Measurements from ENCODE around the gene COMTD1.

DNA sequence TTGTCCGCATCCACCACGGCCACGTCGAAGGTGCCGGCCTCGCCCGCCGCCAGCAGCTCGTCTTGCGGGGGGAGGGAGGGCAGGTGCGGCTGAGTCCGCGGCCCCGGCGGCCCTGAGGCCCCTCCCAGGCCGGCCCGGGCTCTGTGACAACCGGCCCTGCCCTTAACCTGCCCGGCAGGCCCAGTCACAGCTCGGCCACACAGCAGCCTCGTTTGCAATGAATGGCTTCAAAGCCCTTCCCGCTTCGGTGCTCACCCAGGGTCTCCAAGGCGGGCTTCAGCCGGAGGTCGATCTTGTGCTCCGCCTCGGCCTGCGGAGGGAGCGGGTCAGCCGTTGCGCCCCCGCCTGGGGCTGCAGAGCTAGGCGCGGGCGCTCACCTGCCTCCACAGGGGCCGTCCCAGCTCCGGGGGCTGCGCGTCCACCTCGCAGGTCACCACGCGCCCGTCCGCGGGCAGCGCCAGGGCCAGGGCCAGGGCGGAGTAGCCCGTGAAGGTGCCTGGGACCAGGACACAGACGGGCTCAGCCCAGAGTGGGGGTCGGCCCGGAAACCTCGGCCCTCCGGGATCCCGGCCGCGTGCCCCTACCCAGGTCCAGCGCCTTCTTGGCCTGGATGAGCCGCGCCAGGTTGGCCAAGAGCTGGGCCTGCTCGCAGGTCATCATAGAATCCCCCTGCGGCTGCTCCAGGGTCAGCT lies 928 bp downstream of the COMTD1 start:
- TF ChIP-seq, protein P1, sequence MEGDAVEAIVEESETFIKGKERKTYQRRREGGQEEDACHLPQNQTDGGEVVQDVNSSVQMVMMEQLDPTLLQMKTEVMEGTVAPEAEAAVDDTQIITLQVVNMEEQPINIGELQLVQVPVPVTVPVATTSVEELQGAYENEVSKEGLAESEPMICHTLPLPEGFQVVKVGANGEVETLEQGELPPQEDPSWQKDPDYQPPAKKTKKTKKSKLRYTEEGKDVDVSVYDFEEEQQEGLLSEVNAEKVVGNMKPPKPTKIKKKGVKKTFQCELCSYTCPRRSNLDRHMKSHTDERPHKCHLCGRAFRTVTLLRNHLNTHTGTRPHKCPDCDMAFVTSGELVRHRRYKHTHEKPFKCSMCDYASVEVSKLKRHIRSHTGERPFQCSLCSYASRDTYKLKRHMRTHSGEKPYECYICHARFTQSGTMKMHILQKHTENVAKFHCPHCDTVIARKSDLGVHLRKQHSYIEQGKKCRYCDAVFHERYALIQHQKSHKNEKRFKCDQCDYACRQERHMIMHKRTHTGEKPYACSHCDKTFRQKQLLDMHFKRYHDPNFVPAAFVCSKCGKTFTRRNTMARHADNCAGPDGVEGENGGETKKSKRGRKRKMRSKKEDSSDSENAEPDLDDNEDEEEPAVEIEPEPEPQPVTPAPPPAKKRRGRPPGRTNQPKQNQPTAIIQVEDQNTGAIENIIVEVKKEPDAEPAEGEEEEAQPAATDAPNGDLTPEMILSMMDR (conservative IDR thresholded peaks at IDR 0.05; ENCODE audit: low read length): peak; percentile 54
- no peak for TF ChIP-seq EZH2phosphoT487 (IDR thresholded peaks at IDR 0.05; ENCODE audit: borderline replicate concordance, low read depth, low read length)
